PC-3 (cell line): Measurements from ENCODE around the gene NKD2.

Experiments
- EZH2phosphoT487 ChIP-seq: fragments of 300-600 bp; sonication (generic); IDR thresholded peaks from 2 replicates; pipeline ENCODE4 v1.6.1; 2018; ENCODE audit warnings: mild to moderate bottlenecking, antibody characterized with exemption, low read length, borderline replicate concordance
- TF ChIP-seq, protein P1 (sequence below): fragments of 300-600 bp; sonication (generic); conservative IDR thresholded peaks from 2 replicates; pipeline ENCODE4 v1.5.1; 2017; ENCODE audit warnings: antibody characterized with exemption, low read depth, mild to moderate bottlenecking, low read length

DNA sequence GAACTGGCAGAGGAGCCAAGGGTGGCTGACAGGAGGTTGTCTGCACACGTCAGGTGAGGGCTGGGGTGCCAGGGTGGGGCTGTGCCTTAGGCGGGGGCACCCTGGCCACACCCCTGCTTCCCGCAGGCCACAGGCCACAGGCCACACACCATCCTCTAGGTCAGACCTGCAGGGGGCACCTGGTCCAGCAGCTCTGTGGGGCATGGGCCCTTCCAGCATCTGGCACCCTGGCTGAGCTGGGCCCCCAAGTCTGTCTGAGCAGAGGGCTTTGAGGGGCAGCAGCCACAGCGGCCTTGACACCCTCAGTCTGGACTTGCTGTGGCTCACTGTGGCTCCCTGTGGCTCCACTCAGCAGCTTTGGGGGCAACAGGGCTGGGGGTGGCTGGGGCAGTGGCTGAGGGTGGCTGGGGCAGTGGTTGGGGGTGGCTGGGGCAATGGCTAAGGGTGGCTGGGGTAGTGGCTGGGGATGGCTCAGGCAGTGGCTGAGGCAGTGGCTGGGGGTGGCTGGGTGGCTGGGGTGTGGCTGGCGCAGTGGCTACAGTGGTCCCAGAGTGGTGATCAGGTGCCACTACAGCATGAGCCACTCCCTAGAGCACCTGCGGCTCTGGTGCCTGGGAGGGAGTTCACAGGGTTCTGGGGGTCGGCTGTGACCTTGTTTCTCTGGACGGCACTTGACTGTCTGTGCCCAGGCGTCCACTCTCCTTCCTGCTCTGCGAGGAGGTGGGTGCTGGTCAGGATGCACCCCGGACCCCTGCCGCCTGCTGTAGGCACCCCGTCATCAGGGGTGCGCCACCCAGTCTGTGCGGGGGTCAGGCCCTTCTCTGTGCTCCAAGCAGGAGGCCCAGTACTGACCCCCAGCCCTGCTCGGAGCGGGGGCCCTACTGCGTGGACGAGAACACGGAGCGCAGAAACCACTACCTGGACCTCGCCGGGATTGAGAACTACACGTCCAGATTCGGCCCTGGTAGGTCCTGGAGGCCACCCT is 27.1 kb downstream of the NKD2 start:
- TF ChIP-seq, protein P1, sequence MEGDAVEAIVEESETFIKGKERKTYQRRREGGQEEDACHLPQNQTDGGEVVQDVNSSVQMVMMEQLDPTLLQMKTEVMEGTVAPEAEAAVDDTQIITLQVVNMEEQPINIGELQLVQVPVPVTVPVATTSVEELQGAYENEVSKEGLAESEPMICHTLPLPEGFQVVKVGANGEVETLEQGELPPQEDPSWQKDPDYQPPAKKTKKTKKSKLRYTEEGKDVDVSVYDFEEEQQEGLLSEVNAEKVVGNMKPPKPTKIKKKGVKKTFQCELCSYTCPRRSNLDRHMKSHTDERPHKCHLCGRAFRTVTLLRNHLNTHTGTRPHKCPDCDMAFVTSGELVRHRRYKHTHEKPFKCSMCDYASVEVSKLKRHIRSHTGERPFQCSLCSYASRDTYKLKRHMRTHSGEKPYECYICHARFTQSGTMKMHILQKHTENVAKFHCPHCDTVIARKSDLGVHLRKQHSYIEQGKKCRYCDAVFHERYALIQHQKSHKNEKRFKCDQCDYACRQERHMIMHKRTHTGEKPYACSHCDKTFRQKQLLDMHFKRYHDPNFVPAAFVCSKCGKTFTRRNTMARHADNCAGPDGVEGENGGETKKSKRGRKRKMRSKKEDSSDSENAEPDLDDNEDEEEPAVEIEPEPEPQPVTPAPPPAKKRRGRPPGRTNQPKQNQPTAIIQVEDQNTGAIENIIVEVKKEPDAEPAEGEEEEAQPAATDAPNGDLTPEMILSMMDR, result no peak
- TF ChIP-seq EZH2phosphoT487, result no peak
